Effector memory CD4-positive, alpha-beta T cell (primary cell): ENCODE data around the gene NSUN4.

Experiments
- DNase-seq, 3 donors: peaks; one replicate each; pipeline ENCODE4 v3.0.0-alpha.2; 2020
- H3K27ac ChIP-seq: 2 replicates; pipeline ENCODE4 v1.7.0; 2013; ENCODE audit warnings: mild to moderate bottlenecking, low read length, moderate library complexity; ENCODE audit not compliant: insufficient read depth, poor library complexity, severe bottlenecking
- H3K27me3 ChIP-seq: replicated peaks from 2 replicates; pipeline ENCODE4 v1.7.0; 2013; ENCODE audit warnings: mild to moderate bottlenecking, low read length; ENCODE audit not compliant: insufficient read depth, control insufficient read depth, poor library complexity, severe bottlenecking
- H3K36me3 ChIP-seq: 2 replicates; pipeline ENCODE4 v1.7.0; 2013; ENCODE audit warnings: mild to moderate bottlenecking, low read length, moderate library complexity; ENCODE audit not compliant: control insufficient read depth, insufficient read depth
- H3K4me1 ChIP-seq: 2 replicates; pipeline ENCODE4 v1.7.0; 2013; ENCODE audit warnings: low read length, mild to moderate bottlenecking; ENCODE audit not compliant: control insufficient read depth, insufficient read depth, poor library complexity, severe bottlenecking
- H3K4me3 ChIP-seq: 2 replicates; pipeline ENCODE4 v1.7.0; 2013; ENCODE audit warnings: low read length, low read depth, mild to moderate bottlenecking; ENCODE audit not compliant: insufficient read depth, poor library complexity, severe bottlenecking
- H3K9me3 ChIP-seq: 2 replicates; pipeline ENCODE4 v1.7.0; 2013; ENCODE audit warnings: mild to moderate bottlenecking, low read length, moderate library complexity; ENCODE audit not compliant: control insufficient read depth

NSUN4 gene

GRCh38 chr1:46393510-46393909 lies 52.9 kb downstream of the NSUN4 start:
- Histone ChIP-seq H3K9me3 (peaks cover 4% of the 10 kb centered on the region), H3K4me3 (no peak overlapping the region), H3K27me3 (no peaks in the 10 kb centered on the region), H3K36me3 (no peaks in the 10 kb centered on the region), H3K27ac (no peak overlapping the region), H3K4me1 (no peaks in the 10 kb centered on the region)
- no peak for DNase-seq

GRCh38 chr1:46394108-46394871 lies 53.7 kb downstream of the NSUN4 start, which contains the start of gene FAAH:
Gene FAAH (plus strand): TSS chr1:46394317. CDS start chr1:46394349, 32 bp downstream.
- Histone ChIP-seq H3K4me1 (no peaks in the 10 kb centered on the region), H3K36me3 (no peaks in the 10 kb centered on the region), H3K4me3 (peak within 1 kb of the TSS; percentile 37), H3K27me3 (no peaks in the 10 kb centered on the region), H3K9me3 (peaks cover 4% of the 10 kb centered on the region), H3K27ac (no peak within 1 kb of the TSS)
- DNase-seq, result no peak

- Histone ChIP-seq H3K9me3 (peaks cover 4% of the 10 kb centered on the region), H3K36me3 (no peaks in the 10 kb centered on the region), H3K27ac (no peak overlapping the region), H3K4me3 (no peak overlapping the region), H3K4me1 (no peaks in the 10 kb centered on the region), H3K27me3 (no peaks in the 10 kb centered on the region)
- no peak for DNase-seq
These were observed 54.4 kb downstream of the NSUN4 start for GRCh38 chr1:46394872-46395465.

GRCh38 chr1:46396441-46397398 lies 56.1 kb downstream of the NSUN4 start:
- no peak for DNase-seq
- Histone ChIP-seq H3K27me3 (no peaks in the 10 kb centered on the region), H3K9me3 (peaks cover 4% of the 10 kb centered on the region), H3K27ac (no peak overlapping the region), H3K4me3 (no peak overlapping the region), H3K36me3 (no peaks in the 10 kb centered on the region), H3K4me1 (no peaks in the 10 kb centered on the region)

- DNase-seq, result no peak
- H3K4me3 ChIP-seq, result no peak overlapping the region
- H3K36me3 ChIP-seq, result no peaks in the 10 kb centered on the region
- no peaks in the 10 kb centered on the region for H3K27me3 ChIP-seq
- H3K27ac ChIP-seq, result no peak overlapping the region
- no peaks in the 10 kb centered on the region for H3K4me1 ChIP-seq
- no peaks in the 10 kb centered on the region for H3K9me3 ChIP-seq
These were observed 58.7 kb downstream of the NSUN4 start for GRCh38 chr1:46399307-46399706.

GRCh38 chr1:46400421-46400820 lies 59.8 kb downstream of the NSUN4 start:
- H3K27me3 ChIP-seq, result no peaks in the 10 kb centered on the region
- DNase-seq, result no peak
- no peak overlapping the region for H3K4me3 ChIP-seq
- no peaks in the 10 kb centered on the region for H3K36me3 ChIP-seq
- no peaks in the 10 kb centered on the region for H3K9me3 ChIP-seq
- H3K4me1 ChIP-seq, result no peaks in the 10 kb centered on the region
- H3K27ac ChIP-seq, result no peak overlapping the region

GRCh38 chr1:46401154-46401913 lies 60.7 kb downstream of the NSUN4 start:
- no peak overlapping the region for H3K27ac ChIP-seq
- peaks cover 2% of the 10 kb centered on the region for H3K4me1 ChIP-seq
- no peaks in the 10 kb centered on the region for H3K36me3 ChIP-seq
- H3K27me3 ChIP-seq, result no peaks in the 10 kb centered on the region
- H3K4me3 ChIP-seq, result no peak overlapping the region
- DNase-seq, result no peak
- no peaks in the 10 kb centered on the region for H3K9me3 ChIP-seq

- H3K36me3 ChIP-seq, result no peaks in the 10 kb centered on the region
- H3K4me1 ChIP-seq, result peaks cover 2% of the 10 kb centered on the region
- no peaks in the 10 kb centered on the region for H3K27me3 ChIP-seq
- H3K4me3 ChIP-seq, result no peak overlapping the region
- H3K27ac ChIP-seq, result no peak overlapping the region
- DNase-seq, result no peak
- no peaks in the 10 kb centered on the region for H3K9me3 ChIP-seq
These were observed 61.5 kb downstream of the NSUN4 start for GRCh38 chr1:46401964-46402626.

GRCh38 chr1:46403916-46404315 lies 63.3 kb downstream of the NSUN4 start:
- Histone ChIP-seq H3K36me3 (no peaks in the 10 kb centered on the region), H3K4me1 (peaks cover 2% of the 10 kb centered on the region), H3K27me3 (no peaks in the 10 kb centered on the region), H3K9me3 (no peaks in the 10 kb centered on the region), H3K4me3 (no peak overlapping the region), H3K27ac (no peak overlapping the region)
- DNase-seq, result no peak
